Measurements from ENCODE around the gene MTHFS. TPM values are rescaled to one million over a fixed set of nuclear protein-coding genes. Genes with fewer than 3 reads are reported as not detected.

MTHFS gene
- total RNA-seq, 1 donor from 2014 or later = 11.9 TPM

DNA sequence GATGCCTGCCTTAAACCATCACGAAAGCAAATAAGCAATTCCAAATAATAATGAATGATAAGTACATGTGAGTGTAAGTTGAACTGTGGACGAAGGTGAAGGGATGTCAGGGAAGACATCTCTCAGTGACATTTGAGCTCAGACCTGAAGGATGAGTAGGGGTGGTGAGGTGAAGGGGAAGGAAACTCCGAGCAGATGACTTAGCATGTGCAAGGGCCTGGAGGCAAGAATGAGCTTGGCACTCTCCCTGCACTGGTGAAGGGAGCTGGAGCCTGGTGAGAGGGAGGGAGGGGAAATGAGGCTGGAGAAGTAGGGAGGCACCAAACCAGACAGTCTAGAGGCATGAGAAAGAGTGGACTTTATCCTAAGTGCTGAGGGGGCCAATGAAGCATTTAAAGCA, 84.3 kb downstream of the MTHFS start:
- TF ChIP-seq, protein P1, sequence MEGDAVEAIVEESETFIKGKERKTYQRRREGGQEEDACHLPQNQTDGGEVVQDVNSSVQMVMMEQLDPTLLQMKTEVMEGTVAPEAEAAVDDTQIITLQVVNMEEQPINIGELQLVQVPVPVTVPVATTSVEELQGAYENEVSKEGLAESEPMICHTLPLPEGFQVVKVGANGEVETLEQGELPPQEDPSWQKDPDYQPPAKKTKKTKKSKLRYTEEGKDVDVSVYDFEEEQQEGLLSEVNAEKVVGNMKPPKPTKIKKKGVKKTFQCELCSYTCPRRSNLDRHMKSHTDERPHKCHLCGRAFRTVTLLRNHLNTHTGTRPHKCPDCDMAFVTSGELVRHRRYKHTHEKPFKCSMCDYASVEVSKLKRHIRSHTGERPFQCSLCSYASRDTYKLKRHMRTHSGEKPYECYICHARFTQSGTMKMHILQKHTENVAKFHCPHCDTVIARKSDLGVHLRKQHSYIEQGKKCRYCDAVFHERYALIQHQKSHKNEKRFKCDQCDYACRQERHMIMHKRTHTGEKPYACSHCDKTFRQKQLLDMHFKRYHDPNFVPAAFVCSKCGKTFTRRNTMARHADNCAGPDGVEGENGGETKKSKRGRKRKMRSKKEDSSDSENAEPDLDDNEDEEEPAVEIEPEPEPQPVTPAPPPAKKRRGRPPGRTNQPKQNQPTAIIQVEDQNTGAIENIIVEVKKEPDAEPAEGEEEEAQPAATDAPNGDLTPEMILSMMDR (conservative IDR thresholded peaks at IDR 0.05) = no peak
- H3K27ac Mint-ChIP-seq (ENCODE audit: unreplicated experiment) = no peak overlapping the region
- H3K9me3 Mint-ChIP-seq = peaks cover 5% of the 10 kb centered on the region
- no peaks in the 10 kb centered on the region for H3K36me3 Mint-ChIP-seq (ENCODE audit: low read depth)
- peaks cover 5% of the 10 kb centered on the region for H3K4me1 Mint-ChIP-seq
- no peak overlapping the region for H3K4me3 Mint-ChIP-seq
- no peaks in the 10 kb centered on the region for H3K27me3 Mint-ChIP-seq (ENCODE audit: low read depth)
- DNase-seq (ENCODE audit: low read depth, low spot score) = no peak

GRCh38 chr15:79811406-79812405, 85.1 kb downstream of the MTHFS start:
- Mint-ChIP-seq H3K27ac (ENCODE audit: unreplicated experiment) (no peak overlapping the region), H3K4me3 (no peak overlapping the region), H3K4me1 (no peaks in the 10 kb centered on the region), H3K36me3 (ENCODE audit: low read depth) (no peaks in the 10 kb centered on the region), H3K27me3 (ENCODE audit: low read depth) (no peaks in the 10 kb centered on the region), H3K9me3 (peaks cover 5% of the 10 kb centered on the region)
- TF ChIP-seq, protein P1 (conservative IDR thresholded peaks at IDR 0.05) = no peak
- no peak for DNase-seq (ENCODE audit: low read depth, low spot score)

DNA sequence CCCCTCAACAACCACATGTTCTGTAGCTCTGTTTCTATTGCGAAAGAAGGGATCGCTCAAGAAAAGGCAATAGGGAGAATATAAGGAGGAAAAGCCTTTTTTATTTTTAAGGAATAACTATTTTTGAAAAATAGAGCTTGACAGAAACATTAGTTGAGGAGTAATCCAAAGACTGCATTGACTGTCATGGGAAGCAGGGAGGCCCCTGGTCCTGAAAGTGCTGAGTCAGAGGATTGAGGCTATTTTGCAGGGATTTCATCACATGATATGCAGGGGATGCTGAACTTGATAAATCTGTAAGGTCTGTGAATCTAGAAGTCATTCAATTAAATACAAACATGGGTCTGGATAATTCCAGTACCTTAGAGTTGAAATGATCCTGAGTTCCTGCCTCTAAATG, 92.0 kb downstream of the MTHFS start:
- H3K27ac Mint-ChIP-seq (ENCODE audit: unreplicated experiment) = no peak overlapping the region
- no peaks in the 10 kb centered on the region for H3K27me3 Mint-ChIP-seq (ENCODE audit: low read depth)
- no peak for DNase-seq (ENCODE audit: low read depth, low spot score)
- no peaks in the 10 kb centered on the region for H3K4me1 Mint-ChIP-seq
- H3K4me3 Mint-ChIP-seq = no peak overlapping the region
- H3K36me3 Mint-ChIP-seq (ENCODE audit: low read depth) = peaks cover 4% of the 10 kb centered on the region
- TF ChIP-seq, protein P1 (conservative IDR thresholded peaks at IDR 0.05) = no peak
- peaks cover 11% of the 10 kb centered on the region for H3K9me3 Mint-ChIP-seq

GRCh38 chr15:79798311-79798710, 98.5 kb downstream of the MTHFS start:
- no peaks in the 10 kb centered on the region for H3K27me3 Mint-ChIP-seq (ENCODE audit: low read depth)
- no peak overlapping the region for H3K4me3 Mint-ChIP-seq
- no peaks in the 10 kb centered on the region for H3K4me1 Mint-ChIP-seq
- no peaks in the 10 kb centered on the region for H3K36me3 Mint-ChIP-seq (ENCODE audit: low read depth)
- H3K9me3 Mint-ChIP-seq = peaks cover 2% of the 10 kb centered on the region
- no peak overlapping the region for H3K27ac Mint-ChIP-seq (ENCODE audit: unreplicated experiment)
- no peak for DNase-seq (ENCODE audit: low read depth, low spot score)
- TF ChIP-seq, protein P1 (conservative IDR thresholded peaks at IDR 0.05) = no peak

Other genes starting within 250 kb of the MTHFS start
- gene BCL2A1, start 74.2 kb upstream of the MTHFS start, total RNA-seq = not detected in 2 replicates
- 50.6 and 51.9 TPM in 2 replicates for gene ZFAND6, start 162.7 kb upstream of the MTHFS start, total RNA-seq